Pancreas (tissue), 10 donors: ENCODE data around the gene UBE2Q1. TPM values are rescaled to one million over a fixed set of nuclear protein-coding genes. Genes with fewer than 3 reads are reported as not detected.

Source experiments
- ATAC-seq, 4 donors: fragments of 200-7000 bp; cut with Tn5 transposase; one replicate each; pipeline versions ENCODE4 v1.8.0 to v1.9.1; 2020; ENCODE audit warnings: mild to moderate bottlenecking in 4 of 4, moderate library complexity in 4 of 4
- DNase-seq, 6 donors: peaks; one replicate each; pipeline ENCODE4 v3.0.0-alpha.2; 2020
- FAIRE-seq: peaks from 2 replicates; lab custom pipeline; 2012; peaks lifted over from hg19 to GRCh38; lab: Jason Lieb, UNC
- H3K27ac ChIP-seq, 4 donors: fragments of 200-600 bp; sonication (generic); 1 replicate in 3 of 4; 2 replicates in 1 of 4; pipeline versions ENCODE4 v1.5.0 to v1.8.0; 2020
- H3K27me3 ChIP-seq, 4 donors: fragments of 200-600 bp; one replicate each; pipeline ENCODE4 v1.8.0; 2021
- H3K36me3 ChIP-seq, 3 donors: fragments of 200-600 bp; sonication (generic) in 1 of 3; one replicate each; pipeline versions ENCODE4 v1.5.0 to v1.8.0; 2020 to 2021
- H3K4me1 ChIP-seq, 3 donors: fragments of 200-600 bp; one replicate each; pipeline ENCODE4 v1.8.0; 2021
- H3K4me3 ChIP-seq, 4 donors: fragments of 200-600 bp; sonication (generic) in 2 of 4; one replicate each; pipeline versions ENCODE4 v1.5.0 to v1.8.0; 2020 to 2021
- H3K9me3 ChIP-seq, 4 donors: fragments of 200-600 bp; one replicate each; pipeline ENCODE4 v1.8.0; 2021
- WGBS, 2 donors: extraction: QIAGEN DNeasy Blood & Tissue Kit; methylation state at CpG; one replicate each; pipeline ENCODE4 v1.1.7; 2013; 5-methylcytosine and 5-hydroxymethylcytosine counted together
- intact Hi-C, 3 donors: fragments of 100-400 bp; cut with DNase I; formaldehyde crosslinking; loops; one replicate each; pipeline versions ENCODE4 v1.11.1 to v1.14.2; 2022
- polyA plus RNA-seq, 2 donors: library from polyadenylated mRNA; stranded (reverse); fragments of 200-250 nt; gene quantifications; one replicate each; pipeline ENCODE4 v1.2.3, GENCODE V29; 2013
- total RNA-seq, 6 donors: library from RNA; stranded (reverse); fragmentation: NEBNext Ultra II Directional in 4 of 6; extraction: Animal tissue kit (Norgen Biotek cat#: 25700) in 4 of 6; gene quantifications; one replicate each; pipeline versions ENCODE4 v1.2.1 to v1.2.4, GENCODE V29; 2021 to 2023
- TF ChIP-seq, protein P1 (sequence below), 4 donors: fragments of 200-600 bp; sonication (generic) in 3 of 4; IDR thresholded peaks; one replicate each; pipeline versions ENCODE4 v1.5.0 to v1.8.0; 2021; ENCODE audit warnings: antibody characterized with exemption in 4 of 4
- donor health status: healthy with polysubstance abuse.
- donor health status: DM: no; HTN: no; CAD: no; lungs with moderate emphysema.
- donor health status: DM: no; HTN: no; CAD: no.
- donor health status: control.
- donor health status: control.
- donor health status: Bipolar disorder and iron deficiency.
- donor health status: DM: yes; HTN: yes; CAD: no.
- donor health status: DM: no; HTN: no; CAD: no.
- donor health status: DM: no; HTN: no; CAD: no.
- donor health status: DM: yes; HTN: yes; CAD: no.

The UBE2Q1 gene
- total and polyA plus RNA-seq, 8 donors, result 22.3 to 52.2 (median 38.7) TPM

DNA sequence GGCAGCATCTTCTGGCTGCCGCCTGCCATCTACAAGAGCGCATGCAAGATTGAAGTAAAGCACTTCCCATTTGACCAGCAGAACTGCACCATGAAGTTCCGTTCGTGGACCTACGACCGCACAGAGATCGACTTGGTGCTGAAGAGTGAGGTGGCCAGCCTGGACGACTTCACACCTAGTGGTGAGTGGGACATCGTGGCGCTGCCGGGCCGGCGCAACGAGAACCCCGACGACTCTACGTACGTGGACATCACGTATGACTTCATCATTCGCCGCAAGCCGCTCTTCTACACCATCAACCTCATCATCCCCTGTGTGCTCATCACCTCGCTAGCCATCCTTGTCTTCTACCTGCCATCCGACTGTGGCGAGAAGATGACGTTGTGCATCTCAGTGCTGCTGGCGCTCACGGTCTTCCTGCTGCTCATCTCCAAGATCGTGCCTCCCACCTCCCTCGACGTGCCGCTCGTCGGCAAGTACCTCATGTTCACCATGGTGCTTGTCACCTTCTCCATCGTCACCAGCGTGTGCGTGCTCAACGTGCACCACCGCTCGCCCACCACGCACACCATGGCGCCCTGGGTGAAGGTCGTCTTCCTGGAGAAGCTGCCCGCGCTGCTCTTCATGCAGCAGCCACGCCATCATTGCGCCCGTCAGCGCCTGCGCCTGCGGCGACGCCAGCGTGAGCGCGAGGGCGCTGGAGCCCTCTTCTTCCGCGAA is 12.9 kb upstream of the UBE2Q1 start:
- H3K4me3 ChIP-seq, result no peak overlapping the region
- DNase-seq, result no peak
- peaks cover 0 to 5% (median 3%) of the 10 kb centered on the region in 3 donors for H3K4me1 ChIP-seq
- no peaks in the 10 kb centered on the region for H3K36me3 ChIP-seq
- no peak for ATAC-seq
- TF ChIP-seq, protein P1, sequence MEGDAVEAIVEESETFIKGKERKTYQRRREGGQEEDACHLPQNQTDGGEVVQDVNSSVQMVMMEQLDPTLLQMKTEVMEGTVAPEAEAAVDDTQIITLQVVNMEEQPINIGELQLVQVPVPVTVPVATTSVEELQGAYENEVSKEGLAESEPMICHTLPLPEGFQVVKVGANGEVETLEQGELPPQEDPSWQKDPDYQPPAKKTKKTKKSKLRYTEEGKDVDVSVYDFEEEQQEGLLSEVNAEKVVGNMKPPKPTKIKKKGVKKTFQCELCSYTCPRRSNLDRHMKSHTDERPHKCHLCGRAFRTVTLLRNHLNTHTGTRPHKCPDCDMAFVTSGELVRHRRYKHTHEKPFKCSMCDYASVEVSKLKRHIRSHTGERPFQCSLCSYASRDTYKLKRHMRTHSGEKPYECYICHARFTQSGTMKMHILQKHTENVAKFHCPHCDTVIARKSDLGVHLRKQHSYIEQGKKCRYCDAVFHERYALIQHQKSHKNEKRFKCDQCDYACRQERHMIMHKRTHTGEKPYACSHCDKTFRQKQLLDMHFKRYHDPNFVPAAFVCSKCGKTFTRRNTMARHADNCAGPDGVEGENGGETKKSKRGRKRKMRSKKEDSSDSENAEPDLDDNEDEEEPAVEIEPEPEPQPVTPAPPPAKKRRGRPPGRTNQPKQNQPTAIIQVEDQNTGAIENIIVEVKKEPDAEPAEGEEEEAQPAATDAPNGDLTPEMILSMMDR (IDR thresholded peaks at IDR 0.05), result no peak
- H3K9me3 ChIP-seq, result no peaks in the 10 kb centered on the region
- no peaks in the 10 kb centered on the region for H3K27me3 ChIP-seq
- no peak overlapping the region for H3K27ac ChIP-seq
- FAIRE-seq, result no peak
- intact Hi-C loops, result no loop called here
- 92% methylated on average over 59 of the region's 59 CpGs for WGBS, 2 donors

GRCh38 chr1:154568157-154568815 is 9.8 kb upstream of the UBE2Q1 start:
- H3K4me1 ChIP-seq, result peaks cover 0 to 5% (median 3%) of the 10 kb centered on the region in 3 donors
- H3K9me3 ChIP-seq, result no peaks in the 10 kb centered on the region
- FAIRE-seq (no peak), ATAC-seq (peak in 2 of 4 donors; percentile 6 to 11), DNase-seq (no peak)
- WGBS, 2 donors, result 28 to 33% methylated on average over 16 to 17 of the region's 17 CpGs
- H3K36me3 ChIP-seq, result no peaks in the 10 kb centered on the region
- intact Hi-C loops, result loop anchor here in 1 of 3 donors (10.0 kb wide), 2 partner anchors 187 to 317 kb away; no protein-coding TSS in a partner anchor
- H3K4me3 ChIP-seq, result peak overlapping the region in 1 of 4 donors; percentile 24
- H3K27me3 ChIP-seq, result no peaks in the 10 kb centered on the region
- no peak overlapping the region for H3K27ac ChIP-seq
- TF ChIP-seq, protein P1 (IDR thresholded peaks at IDR 0.05), result no peak

GRCh38 chr1:154567386-154568156 is 9.1 kb upstream of the UBE2Q1 start, which contains the start of gene CHRNB2:
Gene CHRNB2 (plus strand): TSS chr1:154567778. CDS start chr1:154568045, 267 bp downstream.
- intact Hi-C loops, result loop anchor here in 1 of 3 donors (10.0 kb wide), 2 partner anchors 187 to 317 kb away; no protein-coding TSS in a partner anchor
- Histone ChIP-seq H3K27ac (no peak within 1 kb of the TSS), H3K27me3 (no peaks in the 10 kb centered on the region), H3K4me1 (peaks cover 0 to 5% (median 3%) of the 10 kb centered on the region in 3 donors), H3K4me3 (peak within 1 kb of the TSS in 1 of 4 donors; percentile 24), H3K36me3 (no peaks in the 10 kb centered on the region), H3K9me3 (no peaks in the 10 kb centered on the region)
- WGBS, 2 donors, result 4 to 5% methylated on average over 39 to 53 of the region's 53 CpGs
- ATAC-seq, result peak; percentile 98 to 100 (median 100)
- FAIRE-seq, result no peak
- TF ChIP-seq, protein P1 (IDR thresholded peaks at IDR 0.05), result no peak
- DNase-seq, result peak; percentile 49 to 93 (median 84)

DNA sequence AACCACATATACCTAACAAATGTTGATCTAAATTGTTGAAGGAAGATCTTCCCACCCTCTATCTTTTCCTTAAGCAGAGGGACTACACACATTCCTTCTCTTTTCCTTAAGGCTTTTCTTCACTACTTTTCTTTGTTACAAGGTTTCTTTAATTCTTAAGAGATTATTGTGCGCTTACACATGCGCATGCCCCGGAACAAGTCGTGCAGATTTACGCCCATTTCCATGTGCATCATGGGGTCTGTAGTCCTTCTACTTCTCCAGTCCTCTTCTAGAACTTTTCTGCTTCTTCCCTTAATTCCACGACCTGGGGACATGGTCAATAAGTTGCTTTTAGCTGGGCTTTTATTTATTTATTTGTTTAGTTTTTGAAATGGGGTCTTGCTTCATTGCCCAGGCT is 7.4 kb upstream of the UBE2Q1 start:
- Histone ChIP-seq H3K4me1 (peaks cover 0 to 5% (median 3%) of the 10 kb centered on the region in 3 donors), H3K4me3 (no peak overlapping the region), H3K36me3 (no peaks in the 10 kb centered on the region), H3K9me3 (no peaks in the 10 kb centered on the region), H3K27ac (no peak overlapping the region), H3K27me3 (no peaks in the 10 kb centered on the region)
- WGBS, 2 donors, result 77 to 80% methylated on average over 6 of the region's 6 CpGs
- FAIRE-seq (no peak), DNase-seq (no peak), ATAC-seq (no peak)
- intact Hi-C loops, result loop anchor here in 1 of 3 donors (10.0 kb wide), 2 partner anchors 189 to 319 kb away; no protein-coding TSS in a partner anchor
- TF ChIP-seq, protein P1 (IDR thresholded peaks at IDR 0.05), result no peak
